AG09309 (cell line): ENCODE data around the gene GABARAPL2.
A peak's percentile ranks its signal among the peaks of the same experiment; 100 is the strongest.

ENCODE experiments used
- DNase-seq: peaks from one replicate; pipeline ENCODE4 v3.0.0-alpha.2; 2010; ENCODE audit warnings: low read depth
- H3K4me3 ChIP-seq: 2 replicates; pipeline ENCODE4 v1.5.1; 2011; ENCODE audit warnings: mild to moderate bottlenecking, low read depth, low read length, moderate library complexity; ENCODE audit not compliant: control insufficient read depth
- CTCF ChIP-seq: IDR thresholded peaks from 2 replicates; pipeline ENCODE4 v1.5.1; 2011; ENCODE audit warnings: mild to moderate bottlenecking, low read depth, low read length, inconsistent platforms; ENCODE audit not compliant: insufficient read depth, control insufficient read depth; ENCODE audit errors: missing control alignments

The GABARAPL2 gene

GRCh38 chr16:75593308-75593707, 27.1 kb downstream of the GABARAPL2 start:
- DNase-seq = no peak
- H3K4me3 ChIP-seq = no peak overlapping the region
- TF ChIP-seq CTCF = no peak

GRCh38 chr16:75593825-75594820, 27.9 kb downstream of the GABARAPL2 start:
- TF ChIP-seq CTCF = no peak
- no peak overlapping the region for H3K4me3 ChIP-seq
- DNase-seq = peak; percentile 68

GRCh38 chr16:75599452-75600277, 33.5 kb downstream of the GABARAPL2 start:
- DNase-seq = no peak
- H3K4me3 ChIP-seq = no peak overlapping the region
- no peak for TF ChIP-seq CTCF

GRCh38 chr16:75603241-75603640, 37.1 kb downstream of the GABARAPL2 start:
- H3K4me3 ChIP-seq = no peak overlapping the region
- no peak for TF ChIP-seq CTCF
- DNase-seq = no peak

- no peak for TF ChIP-seq CTCF
- H3K4me3 ChIP-seq = no peak overlapping the region
- DNase-seq = no peak
Observed at GRCh38 chr16:75606507-75606906, 40.3 kb downstream of the GABARAPL2 start.

- DNase-seq = no peak
- TF ChIP-seq CTCF = no peak
- no peak overlapping the region for H3K4me3 ChIP-seq
Observed at GRCh38 chr16:75614066-75614897, 48.1 kb downstream of the GABARAPL2 start.
